Measurements from ENCODE around the gene MAP6.
A peak's percentile ranks its signal among the peaks of the same experiment; 100 is the strongest.
"Not testable (repeated sequence)": the region's sequence is repeated elsewhere in the genome, so short reads cannot be mapped to it uniquely, and the experiment has no call there.

Gene MAP6

DNA sequence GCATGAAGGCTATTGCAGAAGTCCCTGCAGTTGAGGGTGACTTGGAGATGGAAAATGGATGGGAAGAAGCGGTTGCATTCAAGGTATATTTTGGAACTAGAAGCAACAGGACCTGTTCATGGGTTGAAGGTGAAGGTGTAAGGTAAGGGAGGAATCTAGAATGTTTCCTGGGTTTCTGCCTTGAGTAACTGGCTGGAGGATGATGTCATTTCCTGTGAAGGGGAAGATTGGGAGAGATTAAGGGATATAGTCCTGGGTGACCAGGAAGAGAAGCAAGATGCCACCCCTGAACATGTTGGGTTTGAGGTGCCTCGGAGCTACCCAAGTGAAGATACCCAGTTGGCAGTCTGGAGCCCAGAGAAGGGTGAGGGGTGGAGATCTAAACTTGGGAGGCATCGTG, 36.7 kb upstream of the MAP6 start:
- TF ChIP-seq, protein P1, sequence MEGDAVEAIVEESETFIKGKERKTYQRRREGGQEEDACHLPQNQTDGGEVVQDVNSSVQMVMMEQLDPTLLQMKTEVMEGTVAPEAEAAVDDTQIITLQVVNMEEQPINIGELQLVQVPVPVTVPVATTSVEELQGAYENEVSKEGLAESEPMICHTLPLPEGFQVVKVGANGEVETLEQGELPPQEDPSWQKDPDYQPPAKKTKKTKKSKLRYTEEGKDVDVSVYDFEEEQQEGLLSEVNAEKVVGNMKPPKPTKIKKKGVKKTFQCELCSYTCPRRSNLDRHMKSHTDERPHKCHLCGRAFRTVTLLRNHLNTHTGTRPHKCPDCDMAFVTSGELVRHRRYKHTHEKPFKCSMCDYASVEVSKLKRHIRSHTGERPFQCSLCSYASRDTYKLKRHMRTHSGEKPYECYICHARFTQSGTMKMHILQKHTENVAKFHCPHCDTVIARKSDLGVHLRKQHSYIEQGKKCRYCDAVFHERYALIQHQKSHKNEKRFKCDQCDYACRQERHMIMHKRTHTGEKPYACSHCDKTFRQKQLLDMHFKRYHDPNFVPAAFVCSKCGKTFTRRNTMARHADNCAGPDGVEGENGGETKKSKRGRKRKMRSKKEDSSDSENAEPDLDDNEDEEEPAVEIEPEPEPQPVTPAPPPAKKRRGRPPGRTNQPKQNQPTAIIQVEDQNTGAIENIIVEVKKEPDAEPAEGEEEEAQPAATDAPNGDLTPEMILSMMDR (IDR thresholded peaks at IDR 0.05; ENCODE audit: extremely low read depth, insufficient read depth, missing control alignments): no peak
- in situ Hi-C loops (cut with MboI; ENCODE audit: low pct_unique_long_range_greater_than_20kb, low sequenced_read_pairs, unreplicated experiment): loop anchor here (25.0 kb wide), 2 partner anchors 432 to 607 kb away; no protein-coding TSS in a partner anchor
- no peak for DNase-seq (ENCODE audit: low spot score)

DNA sequence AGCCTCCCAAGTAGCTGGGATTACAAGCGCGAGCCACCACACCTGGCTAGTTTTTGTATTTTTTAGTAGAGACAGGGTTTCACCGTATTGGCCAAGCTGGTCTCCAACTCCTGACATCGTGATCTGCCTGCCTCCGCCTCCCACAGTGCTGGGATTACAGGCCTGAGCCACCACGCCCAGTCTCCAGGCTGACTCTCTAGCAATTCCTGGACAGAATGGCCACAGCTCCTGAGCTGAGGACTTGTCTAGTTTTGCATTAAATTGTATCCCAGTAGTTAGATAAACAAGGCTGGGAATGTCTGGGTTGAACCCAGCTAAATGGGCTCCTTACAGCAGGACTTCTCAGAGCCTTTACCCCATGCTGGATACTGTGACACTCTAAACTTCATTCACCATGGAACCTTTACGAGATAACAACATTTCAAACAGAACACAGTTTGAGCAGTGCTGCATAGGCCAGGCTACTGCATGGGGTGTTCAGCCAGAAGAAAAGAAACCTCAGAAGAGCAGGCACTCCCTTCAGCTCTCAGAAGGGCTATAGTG, 34.9 kb upstream of the MAP6 start:
- TF ChIP-seq, protein P1 (IDR thresholded peaks at IDR 0.05; ENCODE audit: extremely low read depth, insufficient read depth, missing control alignments): no peak
- DNase-seq (ENCODE audit: low spot score): no peak
- in situ Hi-C loops (cut with MboI; ENCODE audit: low pct_unique_long_range_greater_than_20kb, low sequenced_read_pairs, unreplicated experiment): loop anchor here (25.0 kb wide), 2 partner anchors 434 to 609 kb away; no protein-coding TSS in a partner anchor

DNA sequence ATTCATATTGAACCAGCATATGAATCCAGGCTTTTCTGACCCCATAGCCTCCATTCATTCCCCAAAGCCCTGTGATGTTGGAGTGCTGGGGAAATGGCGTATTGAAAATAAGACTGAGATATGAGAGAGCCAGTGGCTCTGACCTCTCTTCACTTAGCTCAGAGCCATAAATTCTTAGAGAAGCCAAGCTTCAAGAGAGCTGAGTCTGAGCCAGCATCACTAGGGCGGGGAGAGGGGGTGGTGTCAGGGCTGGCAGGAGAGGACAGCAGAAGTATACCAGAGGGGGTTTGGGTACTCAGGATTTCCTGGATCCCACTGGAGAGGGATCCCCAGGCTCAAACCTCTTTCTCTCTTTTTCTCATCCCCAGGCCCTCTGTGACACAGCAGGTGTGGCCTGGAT, 32.1 kb upstream of the MAP6 start:
- in situ Hi-C loops (cut with MboI; ENCODE audit: low pct_unique_long_range_greater_than_20kb, low sequenced_read_pairs, unreplicated experiment): loop anchor here (25.0 kb wide), 2 partner anchors 436 to 611 kb away; no protein-coding TSS in a partner anchor
- TF ChIP-seq, protein P1 (IDR thresholded peaks at IDR 0.05; ENCODE audit: extremely low read depth, insufficient read depth, missing control alignments): no peak
- DNase-seq (ENCODE audit: low spot score): no peak

DNA sequence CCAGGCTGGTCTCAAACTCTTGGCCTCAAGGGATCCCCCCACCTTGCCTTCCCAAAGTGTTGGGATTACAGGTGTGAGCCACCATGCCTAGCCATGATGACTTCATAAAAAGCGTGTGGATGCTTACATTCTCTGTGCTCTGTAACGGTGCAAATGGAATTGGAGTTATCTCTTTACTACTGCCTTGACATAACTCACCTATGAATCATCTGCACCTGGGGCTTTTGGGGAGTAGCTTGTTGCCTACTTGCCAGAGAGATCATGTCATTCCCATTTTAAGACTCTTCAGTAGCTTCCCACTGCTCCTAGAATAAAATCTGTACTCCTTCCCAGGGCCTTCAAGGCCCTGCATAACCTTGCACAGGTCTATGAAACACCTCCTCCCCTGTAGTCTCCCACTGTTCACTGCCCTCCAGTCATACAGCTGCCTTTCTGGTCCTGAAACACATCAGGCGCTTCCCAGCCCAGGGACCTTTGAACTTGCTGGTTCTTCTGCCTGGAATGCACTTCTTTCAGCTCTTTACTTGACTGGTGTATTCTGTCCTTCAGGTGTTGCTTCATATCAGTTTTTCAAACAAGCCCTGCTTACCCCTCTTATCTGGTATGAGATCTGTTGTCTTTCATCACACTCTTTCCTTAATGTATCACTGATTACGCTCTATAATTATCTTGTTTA, 29.2 kb upstream of the MAP6 start:
- in situ Hi-C loops (cut with MboI; ENCODE audit: low pct_unique_long_range_greater_than_20kb, low sequenced_read_pairs, unreplicated experiment): no loop called here
- TF ChIP-seq, protein P1 (IDR thresholded peaks at IDR 0.05; ENCODE audit: extremely low read depth, insufficient read depth, missing control alignments): no peak
- no peak for DNase-seq (ENCODE audit: low spot score)

DNA sequence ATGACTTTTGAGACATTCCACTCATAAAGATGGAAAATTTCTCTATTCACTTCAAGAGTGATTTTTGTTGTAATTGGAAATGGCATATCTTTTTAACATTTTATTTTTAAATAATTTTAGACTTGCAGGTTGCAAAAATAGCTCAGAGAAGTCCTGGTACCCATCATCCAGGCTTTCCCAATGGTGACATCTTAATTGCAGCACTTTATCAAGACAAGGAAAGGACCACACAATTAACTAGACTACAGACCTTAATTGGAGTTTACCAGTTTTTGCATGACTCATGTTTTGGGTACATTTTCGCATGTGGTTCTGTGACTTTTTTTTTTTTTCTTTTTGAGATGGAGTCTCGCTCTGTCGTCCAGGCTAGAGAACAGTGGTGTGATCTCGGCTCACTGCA, 23.0 kb upstream of the MAP6 start:
- in situ Hi-C loops (cut with MboI; ENCODE audit: low pct_unique_long_range_greater_than_20kb, low sequenced_read_pairs, unreplicated experiment): no loop called here
- TF ChIP-seq, protein P1 (IDR thresholded peaks at IDR 0.05; ENCODE audit: extremely low read depth, insufficient read depth, missing control alignments): no peak
- no peak for DNase-seq (ENCODE audit: low spot score)

DNA sequence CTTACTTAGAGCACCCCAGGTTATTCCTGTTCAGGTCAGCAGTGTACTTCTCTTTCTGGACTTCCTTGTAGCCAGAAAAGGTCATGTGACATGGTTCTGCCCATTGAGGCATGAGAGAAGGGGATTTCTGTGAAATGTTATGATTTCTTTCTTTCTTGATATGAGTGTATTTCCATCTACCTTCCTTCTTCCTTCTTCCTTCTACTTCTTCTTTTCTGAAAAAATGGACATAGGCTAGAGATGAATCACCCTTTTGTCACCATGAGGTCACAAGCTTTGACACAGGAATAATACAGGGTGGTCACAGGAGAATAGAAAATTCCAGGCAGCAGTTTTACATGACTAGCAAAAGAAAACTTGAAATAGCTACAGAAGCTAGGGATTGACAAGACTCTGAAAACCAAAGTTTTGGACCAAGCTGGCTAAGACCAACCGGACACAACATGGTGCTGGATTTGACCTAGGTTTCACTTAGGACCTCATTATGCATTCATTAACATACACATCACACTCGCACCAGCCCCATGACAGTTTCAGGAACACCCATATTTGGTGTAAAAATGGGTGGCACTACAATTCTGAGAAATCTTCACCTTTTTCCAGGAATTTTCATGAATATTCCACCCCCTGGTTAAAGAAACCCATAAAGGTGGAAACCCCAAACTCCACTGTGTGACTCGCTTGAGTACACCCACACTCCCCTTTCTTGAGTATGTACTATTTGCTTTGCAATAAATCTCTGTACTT, 21.2 kb upstream of the MAP6 start:
- TF ChIP-seq, protein P1 (IDR thresholded peaks at IDR 0.05; ENCODE audit: extremely low read depth, insufficient read depth, missing control alignments): no peak
- in situ Hi-C loops (cut with MboI; ENCODE audit: low pct_unique_long_range_greater_than_20kb, low sequenced_read_pairs, unreplicated experiment): no loop called here
- DNase-seq (ENCODE audit: low spot score): peak; percentile 48

DNA sequence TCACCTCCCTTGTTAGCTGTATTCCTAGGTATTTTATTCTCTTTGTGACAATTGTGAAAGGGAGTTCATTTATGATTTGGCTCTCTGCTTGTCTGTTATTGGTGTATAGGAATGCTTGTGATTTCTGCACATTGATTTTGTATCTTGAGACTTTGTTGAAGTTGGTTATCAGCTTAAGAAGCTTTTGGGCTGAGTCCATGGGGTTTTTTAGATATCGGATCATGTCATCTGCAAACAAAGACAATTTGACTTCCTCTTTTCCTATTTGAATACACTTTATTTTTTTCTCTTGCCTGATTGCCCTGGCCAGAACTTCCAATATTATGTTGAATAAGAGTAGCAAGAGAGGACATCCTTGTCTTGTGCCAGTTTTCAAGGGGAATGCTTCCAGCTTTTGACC, 15.0 kb upstream of the MAP6 start:
- in situ Hi-C loops (cut with MboI; ENCODE audit: low pct_unique_long_range_greater_than_20kb, low sequenced_read_pairs, unreplicated experiment); DNase-seq (ENCODE audit: low spot score): not testable (repeated sequence)

Data from GM13977 (cell line).